HT1080 (cell line): ENCODE results near the gene CHST2. TPM values are rescaled to one million over a fixed set of nuclear protein-coding genes. Genes with fewer than 3 reads are reported as not detected.
A peak's percentile ranks its signal among the peaks of the same experiment; 100 is the strongest.

ENCODE experiments used
- DNase-seq: peaks from one replicate; pipeline ENCODE4 v3.0.0-alpha.2; 2015; ENCODE audit warnings: low read depth
- total RNA-seq: library from RNA; depleted of rRNA; stranded (reverse); fragments of >200 nt; shearing (Covaris generic); gene quantifications from 2 replicates; pipeline ENCODE4 v1.2.3, GENCODE V29; 2014

CHST2 gene
- total RNA-seq, 1 experiment from 2014 or later, result 36.9 TPM

GRCh38 chr3:143098032-143098764, 21.4 kb upstream of the CHST2 start:
- DNase-seq, result no peak

- DNase-seq, result no peak
These were observed 20.4 kb upstream of the CHST2 start for GRCh38 chr3:143099210-143099609.

- DNase-seq, result no peak
These were observed 19.9 kb upstream of the CHST2 start for GRCh38 chr3:143099690-143100089.

- DNase-seq, result no peak
These were observed 19.1 kb upstream of the CHST2 start for GRCh38 chr3:143100451-143100850.

- no peak for DNase-seq
These were observed 17.7 kb upstream of the CHST2 start for GRCh38 chr3:143101792-143102381.

GRCh38 chr3:143103652-143104051, 15.9 kb upstream of the CHST2 start:
- DNase-seq, result no peak

- DNase-seq, result no peak
These were observed 14.4 kb upstream of the CHST2 start for GRCh38 chr3:143105170-143105569.

GRCh38 chr3:143109861-143110260, 9.7 kb upstream of the CHST2 start:
- no peak for DNase-seq

GRCh38 chr3:143110371-143110770, 9.2 kb upstream of the CHST2 start:
- no peak for DNase-seq

GRCh38 chr3:143118630-143119008, 952 bp upstream of the CHST2 start:
- no peak for DNase-seq

GRCh38 chr3:143119974-143120715, 574 bp downstream of the CHST2 start:
- peak; percentile 48 for DNase-seq

GRCh38 chr3:143120716-143121240, 1.2 kb downstream of the CHST2 start:
- peak; percentile 20 for DNase-seq

GRCh38 chr3:143121241-143122088, 1.9 kb downstream of the CHST2 start:
- no peak for DNase-seq

- DNase-seq, result no peak
These were observed 2.5 kb downstream of the CHST2 start for GRCh38 chr3:143122089-143122430.

GRCh38 chr3:143122608-143123352, 3.2 kb downstream of the CHST2 start:
- no peak for DNase-seq

- no peak for DNase-seq
These were observed 3.9 kb downstream of the CHST2 start for GRCh38 chr3:143123353-143123984.

- no peak for DNase-seq
These were observed 5.3 kb downstream of the CHST2 start for GRCh38 chr3:143124601-143125520.

- no peak for DNase-seq
These were observed 8.2 kb downstream of the CHST2 start for GRCh38 chr3:143127801-143128200.
